Gastroesophageal sphincter (tissue), 3 donors: ENCODE data around the gene ZMAT5.

Source experiments
- CTCF ChIP-seq, 4 experiments: fragments of 200-600 bp in 2 of 4; fragments of 450-650 bp in 2 of 4; sonication (generic) in 1 of 4; IDR thresholded peaks; one replicate each; pipeline ENCODE4 v1.5.1; 2017 to 2019; ENCODE audit warnings: antibody characterized with exemption in 4 of 4, mild to moderate bottlenecking in 2 of 4, moderate library complexity in 2 of 4
- POLR2AphosphoS5 ChIP-seq: sonication (generic); formaldehyde crosslinking; IDR thresholded peaks from one replicate; pipeline ENCODE4 v1.6.1; 2017; ENCODE audit warnings: antibody characterized with exemption

GRCh38 chr22:29704528-29705285 lies 62.1 kb downstream of the ZMAT5 start:
- TF ChIP-seq POLR2AphosphoS5 = no peak
- no peak for TF ChIP-seq CTCF (IDR thresholded peaks at IDR 0.05)
